PC-9 (cell line): ENCODE measurements around the gene XXYLT1.

ENCODE experiments used
- CTCF ChIP-seq: fragments of 200-600 bp; sonication (generic); conservative IDR thresholded peaks from 2 replicates; pipeline ENCODE4 v1.6.1; 2017; ENCODE audit warnings: mixed run types, antibody characterized with exemption, mild to moderate bottlenecking, moderate library complexity
- EZH2 ChIP-seq: fragments of 200-600 bp; sonication (generic); IDR thresholded peaks from 2 replicates; pipeline ENCODE4 v1.8.0; 2017; ENCODE audit warnings: antibody characterized with exemption, low read depth

- TF ChIP-seq CTCF (no peak), EZH2 (no peak)
These were observed 79.4 kb downstream of the XXYLT1 start for GRCh38 chr3:195191580-195191979.
